ENCODE results near the gene PRPF19.

DNA sequence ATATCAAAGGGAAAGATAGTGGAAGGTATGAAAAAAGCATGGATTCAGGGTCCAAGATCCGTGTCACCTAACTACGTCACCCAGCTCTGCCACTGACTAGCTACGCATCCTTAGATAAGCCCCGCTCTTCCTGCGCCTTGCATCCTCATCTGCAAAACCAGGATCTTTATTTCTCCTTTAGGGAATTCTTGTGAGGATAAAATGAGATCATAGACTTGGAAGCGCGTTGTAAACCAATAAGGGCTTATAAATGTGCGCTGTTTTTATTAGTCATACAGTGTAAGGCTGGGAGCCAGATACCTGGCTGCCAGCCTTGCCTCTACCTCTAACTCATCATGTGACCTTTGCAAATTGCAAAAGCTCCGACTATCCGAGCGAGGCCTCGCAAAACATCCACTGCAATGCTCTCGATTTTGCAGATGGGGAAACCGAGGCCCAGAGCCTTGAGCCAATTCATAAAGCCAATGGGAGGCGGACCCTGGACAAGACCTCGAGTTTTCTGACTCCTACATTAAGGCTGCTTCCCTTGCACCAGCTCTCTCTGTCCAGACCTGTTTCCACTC is 753 bp downstream of the PRPF19 start:
- TF ChIP-seq, protein P1, sequence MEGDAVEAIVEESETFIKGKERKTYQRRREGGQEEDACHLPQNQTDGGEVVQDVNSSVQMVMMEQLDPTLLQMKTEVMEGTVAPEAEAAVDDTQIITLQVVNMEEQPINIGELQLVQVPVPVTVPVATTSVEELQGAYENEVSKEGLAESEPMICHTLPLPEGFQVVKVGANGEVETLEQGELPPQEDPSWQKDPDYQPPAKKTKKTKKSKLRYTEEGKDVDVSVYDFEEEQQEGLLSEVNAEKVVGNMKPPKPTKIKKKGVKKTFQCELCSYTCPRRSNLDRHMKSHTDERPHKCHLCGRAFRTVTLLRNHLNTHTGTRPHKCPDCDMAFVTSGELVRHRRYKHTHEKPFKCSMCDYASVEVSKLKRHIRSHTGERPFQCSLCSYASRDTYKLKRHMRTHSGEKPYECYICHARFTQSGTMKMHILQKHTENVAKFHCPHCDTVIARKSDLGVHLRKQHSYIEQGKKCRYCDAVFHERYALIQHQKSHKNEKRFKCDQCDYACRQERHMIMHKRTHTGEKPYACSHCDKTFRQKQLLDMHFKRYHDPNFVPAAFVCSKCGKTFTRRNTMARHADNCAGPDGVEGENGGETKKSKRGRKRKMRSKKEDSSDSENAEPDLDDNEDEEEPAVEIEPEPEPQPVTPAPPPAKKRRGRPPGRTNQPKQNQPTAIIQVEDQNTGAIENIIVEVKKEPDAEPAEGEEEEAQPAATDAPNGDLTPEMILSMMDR (conservative IDR thresholded peaks at IDR 0.05; ENCODE audit: low read length), result no peak
- TF ChIP-seq EZH2phosphoT487 (IDR thresholded peaks at IDR 0.05; ENCODE audit: borderline replicate concordance, low read depth, low read length), result no peak

Data from OCI-LY7 (cell line).